GM18505 (cell line): ENCODE data around the gene JCHAIN.

Experiments used
- ATAC-seq: cut with Tn5 transposase; IDR thresholded peaks from one replicate; pipeline ENCODE4 v1.9.1; 2021; ENCODE audit not compliant: unreplicated experiment
- POLR2A ChIP-seq: IDR thresholded peaks from 4 replicates; pipeline ENCODE4 v1.6.1; 2011; ENCODE audit warnings: borderline replicate concordance; ENCODE audit not compliant: insufficient read depth, insufficient read length; ENCODE audit errors: extremely low read depth

The JCHAIN gene

GRCh38 chr4:70607334-70607853, 58.9 kb downstream of the JCHAIN start:
- ATAC-seq: no peak
- TF ChIP-seq POLR2A: no peak

GRCh38 chr4:70606459-70606858, 59.8 kb downstream of the JCHAIN start:
- no peak for ATAC-seq
- TF ChIP-seq POLR2A: no peak
